WTC11 (cell line): ENCODE data around the gene PRMT5.

Source experiments
- CREB1 ChIP-seq: sonication (generic); formaldehyde crosslinking; IDR thresholded peaks from 2 replicates; pipeline ENCODE4 v1.8.0; 2023; ENCODE audit warnings: mild to moderate bottlenecking, missing genetic modification reagents
- KAT7 ChIP-seq: sonication (generic); formaldehyde crosslinking; IDR thresholded peaks from 2 replicates; pipeline ENCODE4 v1.8.1; 2023; ENCODE audit warnings: missing genetic modification reagents, mild to moderate bottlenecking, borderline replicate concordance
- NFE2L1 ChIP-seq: sonication (generic); formaldehyde crosslinking; IDR thresholded peaks from 2 replicates; pipeline ENCODE4 v1.8.1; 2023; ENCODE audit warnings: missing genetic modification reagents
- NFYB ChIP-seq: sonication (generic); formaldehyde crosslinking; conservative IDR thresholded peaks from 2 replicates; pipeline ENCODE4 v1.8.0; 2022; ENCODE audit warnings: low read depth, missing genetic modification reagents
- NR3C1 ChIP-seq: sonication (generic); formaldehyde crosslinking; conservative IDR thresholded peaks from 2 replicates; pipeline ENCODE4 v1.8.1; 2023; ENCODE audit warnings: low read depth, mild to moderate bottlenecking, missing genetic modification reagents
- TEAD4 ChIP-seq: sonication (generic); formaldehyde crosslinking; IDR thresholded peaks from 2 replicates; pipeline ENCODE4 v1.8.0; 2022; ENCODE audit warnings: mild to moderate bottlenecking, missing genetic modification reagents
- TF ChIP-seq, protein P1 (sequence below): fragments of 200-600 bp; IDR thresholded peaks from 2 replicates; pipeline ENCODE4 v1.8.0; 2022; ENCODE audit warnings: antibody characterized with exemption
- TF ChIP-seq, protein P2 (sequence below): sonication (generic); formaldehyde crosslinking; IDR thresholded peaks from 2 replicates; pipeline ENCODE4 v1.8.1; 2023; ENCODE audit warnings: mild to moderate bottlenecking, missing genetic modification reagents
- TF ChIP-seq, protein P3 (sequence below): sonication (generic); formaldehyde crosslinking; IDR thresholded peaks from 2 replicates; pipeline ENCODE4 v1.8.1; 2023; ENCODE audit warnings: mild to moderate bottlenecking, missing genetic modification reagents, moderate library complexity
- TF ChIP-seq, protein P4 (sequence below): fragments of 250-450 bp; sonication (Bioruptor Pico); IDR thresholded peaks from 2 replicates; pipeline ENCODE4 v2.1.2; 2022; ENCODE audit warnings: mild to moderate bottlenecking, moderate library complexity
- TF ChIP-seq, protein P5 (sequence below): sonication (generic); formaldehyde crosslinking; IDR thresholded peaks from 2 replicates; pipeline ENCODE4 v1.8.0; 2022; ENCODE audit warnings: mild to moderate bottlenecking, missing genetic modification reagents
- TF ChIP-seq, protein P6 (sequence below): sonication (generic); formaldehyde crosslinking; IDR thresholded peaks from 2 replicates; pipeline ENCODE4 v1.8.1; 2023; ENCODE audit warnings: mild to moderate bottlenecking, missing genetic modification reagents, moderate library complexity

DNA sequence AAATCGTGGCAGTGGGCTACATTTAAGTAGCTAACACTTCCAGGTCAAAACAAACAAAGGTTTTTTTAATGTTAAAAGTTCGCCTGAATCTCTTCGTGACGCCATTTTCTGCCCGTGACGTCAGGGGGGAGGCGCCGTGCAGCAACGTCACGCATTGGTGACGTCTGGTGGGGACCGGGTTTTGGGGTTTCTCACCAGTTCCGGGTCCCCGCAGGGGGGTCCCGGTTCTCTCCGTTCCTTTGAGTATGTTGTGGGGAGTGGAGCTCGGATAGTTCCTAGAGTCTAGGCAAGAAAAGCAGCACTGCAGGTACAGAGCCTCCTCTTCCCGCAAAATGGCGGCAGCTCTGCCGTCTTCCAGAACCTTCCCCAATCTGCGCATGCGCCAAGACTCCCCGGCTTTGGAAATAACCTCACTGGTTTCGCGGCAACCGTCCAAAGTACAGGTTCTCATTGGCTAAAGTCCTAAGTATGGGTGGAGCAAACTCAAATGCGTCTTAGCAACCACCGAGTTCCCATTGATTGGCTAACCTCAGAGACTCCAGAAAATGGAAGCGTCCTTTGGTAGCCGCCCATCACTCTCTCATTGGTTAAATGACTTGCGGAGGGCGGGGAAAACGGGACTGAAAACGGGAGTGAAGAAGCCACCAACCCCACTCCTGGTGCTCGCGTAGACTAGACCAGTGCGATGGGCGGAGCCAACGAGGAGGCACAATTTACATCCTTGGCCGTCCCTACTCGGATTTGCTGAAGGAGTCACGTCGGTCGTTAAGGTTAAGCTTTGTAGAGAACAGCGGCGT lies 10.2 kb downstream of the PRMT5 start, which contains the start of gene RBM23:
- TF ChIP-seq, protein P1, sequence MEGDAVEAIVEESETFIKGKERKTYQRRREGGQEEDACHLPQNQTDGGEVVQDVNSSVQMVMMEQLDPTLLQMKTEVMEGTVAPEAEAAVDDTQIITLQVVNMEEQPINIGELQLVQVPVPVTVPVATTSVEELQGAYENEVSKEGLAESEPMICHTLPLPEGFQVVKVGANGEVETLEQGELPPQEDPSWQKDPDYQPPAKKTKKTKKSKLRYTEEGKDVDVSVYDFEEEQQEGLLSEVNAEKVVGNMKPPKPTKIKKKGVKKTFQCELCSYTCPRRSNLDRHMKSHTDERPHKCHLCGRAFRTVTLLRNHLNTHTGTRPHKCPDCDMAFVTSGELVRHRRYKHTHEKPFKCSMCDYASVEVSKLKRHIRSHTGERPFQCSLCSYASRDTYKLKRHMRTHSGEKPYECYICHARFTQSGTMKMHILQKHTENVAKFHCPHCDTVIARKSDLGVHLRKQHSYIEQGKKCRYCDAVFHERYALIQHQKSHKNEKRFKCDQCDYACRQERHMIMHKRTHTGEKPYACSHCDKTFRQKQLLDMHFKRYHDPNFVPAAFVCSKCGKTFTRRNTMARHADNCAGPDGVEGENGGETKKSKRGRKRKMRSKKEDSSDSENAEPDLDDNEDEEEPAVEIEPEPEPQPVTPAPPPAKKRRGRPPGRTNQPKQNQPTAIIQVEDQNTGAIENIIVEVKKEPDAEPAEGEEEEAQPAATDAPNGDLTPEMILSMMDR: no peak
- TF ChIP-seq NR3C1 (CRISPR knock-in tag) (no peak), CREB1 (CRISPR knock-in tag) (no peak), NFE2L1 (CRISPR knock-in tag) (no peak), TEAD4 (no peak), KAT7 (CRISPR knock-in tag) (no peak), NFYB (CRISPR knock-in tag) (peak; percentile 85)
- TF ChIP-seq, protein P2, sequence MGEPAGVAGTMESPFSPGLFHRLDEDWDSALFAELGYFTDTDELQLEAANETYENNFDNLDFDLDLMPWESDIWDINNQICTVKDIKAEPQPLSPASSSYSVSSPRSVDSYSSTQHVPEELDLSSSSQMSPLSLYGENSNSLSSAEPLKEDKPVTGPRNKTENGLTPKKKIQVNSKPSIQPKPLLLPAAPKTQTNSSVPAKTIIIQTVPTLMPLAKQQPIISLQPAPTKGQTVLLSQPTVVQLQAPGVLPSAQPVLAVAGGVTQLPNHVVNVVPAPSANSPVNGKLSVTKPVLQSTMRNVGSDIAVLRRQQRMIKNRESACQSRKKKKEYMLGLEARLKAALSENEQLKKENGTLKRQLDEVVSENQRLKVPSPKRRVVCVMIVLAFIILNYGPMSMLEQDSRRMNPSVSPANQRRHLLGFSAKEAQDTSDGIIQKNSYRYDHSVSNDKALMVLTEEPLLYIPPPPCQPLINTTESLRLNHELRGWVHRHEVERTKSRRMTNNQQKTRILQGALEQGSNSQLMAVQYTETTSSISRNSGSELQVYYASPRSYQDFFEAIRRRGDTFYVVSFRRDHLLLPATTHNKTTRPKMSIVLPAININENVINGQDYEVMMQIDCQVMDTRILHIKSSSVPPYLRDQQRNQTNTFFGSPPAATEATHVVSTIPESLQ (CRISPR knock-in tag): no peak
- TF ChIP-seq, protein P3, sequence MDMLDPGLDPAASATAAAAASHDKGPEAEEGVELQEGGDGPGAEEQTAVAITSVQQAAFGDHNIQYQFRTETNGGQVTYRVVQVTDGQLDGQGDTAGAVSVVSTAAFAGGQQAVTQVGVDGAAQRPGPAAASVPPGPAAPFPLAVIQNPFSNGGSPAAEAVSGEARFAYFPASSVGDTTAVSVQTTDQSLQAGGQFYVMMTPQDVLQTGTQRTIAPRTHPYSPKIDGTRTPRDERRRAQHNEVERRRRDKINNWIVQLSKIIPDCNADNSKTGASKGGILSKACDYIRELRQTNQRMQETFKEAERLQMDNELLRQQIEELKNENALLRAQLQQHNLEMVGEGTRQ (CRISPR knock-in tag): no peak
- TF ChIP-seq, protein P4, sequence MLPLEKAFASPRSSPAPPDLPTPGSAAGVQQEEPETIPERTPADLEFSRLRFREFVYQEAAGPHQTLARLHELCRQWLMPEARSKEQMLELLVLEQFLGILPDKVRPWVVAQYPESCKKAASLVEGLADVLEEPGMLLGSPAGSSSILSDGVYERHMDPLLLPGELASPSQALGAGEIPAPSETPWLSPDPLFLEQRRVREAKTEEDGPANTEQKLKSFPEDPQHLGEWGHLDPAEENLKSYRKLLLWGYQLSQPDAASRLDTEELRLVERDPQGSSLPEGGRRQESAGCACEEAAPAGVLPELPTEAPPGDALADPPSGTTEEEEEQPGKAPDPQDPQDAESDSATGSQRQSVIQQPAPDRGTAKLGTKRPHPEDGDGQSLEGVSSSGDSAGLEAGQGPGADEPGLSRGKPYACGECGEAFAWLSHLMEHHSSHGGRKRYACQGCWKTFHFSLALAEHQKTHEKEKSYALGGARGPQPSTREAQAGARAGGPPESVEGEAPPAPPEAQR (CRISPR knock-in tag): no peak
- TF ChIP-seq, protein P5, sequence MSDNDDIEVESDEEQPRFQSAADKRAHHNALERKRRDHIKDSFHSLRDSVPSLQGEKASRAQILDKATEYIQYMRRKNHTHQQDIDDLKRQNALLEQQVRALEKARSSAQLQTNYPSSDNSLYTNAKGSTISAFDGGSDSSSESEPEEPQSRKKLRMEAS (CRISPR knock-in tag): no peak
- TF ChIP-seq, protein P6, sequence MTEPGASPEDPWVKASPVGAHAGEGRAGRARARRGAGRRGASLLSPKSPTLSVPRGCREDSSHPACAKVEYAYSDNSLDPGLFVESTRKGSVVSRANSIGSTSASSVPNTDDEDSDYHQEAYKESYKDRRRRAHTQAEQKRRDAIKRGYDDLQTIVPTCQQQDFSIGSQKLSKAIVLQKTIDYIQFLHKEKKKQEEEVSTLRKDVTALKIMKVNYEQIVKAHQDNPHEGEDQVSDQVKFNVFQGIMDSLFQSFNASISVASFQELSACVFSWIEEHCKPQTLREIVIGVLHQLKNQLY: no peak
